ENCODE measurements around the gene FGF18.

Gene FGF18

GRCh38 chr5:171453056-171453725 is 33.7 kb downstream of the FGF18 start:
- H3K4me1 Mint-ChIP-seq: peaks cover 3% of the 10 kb centered on the region
- no peaks in the 10 kb centered on the region for H3K36me3 Mint-ChIP-seq
- no peak overlapping the region for H3K4me3 Mint-ChIP-seq
- H3K27me3 Mint-ChIP-seq: peaks cover 32% of the 10 kb centered on the region
- no peak overlapping the region for H3K27ac Mint-ChIP-seq
- DNase-seq (ENCODE audit: low spot score in 2 of 2) (no peak), ATAC-seq (ENCODE audit: low read depth) (no peak)
- peaks cover 3% of the 10 kb centered on the region for H3K9me3 Mint-ChIP-seq

GRCh38 chr5:171453988-171454387 is 34.5 kb downstream of the FGF18 start:
- ATAC-seq (ENCODE audit: low read depth) (no peak), DNase-seq (ENCODE audit: low spot score in 2 of 2) (no peak)
- no peak overlapping the region for H3K4me3 Mint-ChIP-seq
- peaks cover 3% of the 10 kb centered on the region for H3K4me1 Mint-ChIP-seq
- H3K36me3 Mint-ChIP-seq: no peaks in the 10 kb centered on the region
- H3K9me3 Mint-ChIP-seq: peaks cover 3% of the 10 kb centered on the region
- H3K27me3 Mint-ChIP-seq: peaks cover 27% of the 10 kb centered on the region
- no peak overlapping the region for H3K27ac Mint-ChIP-seq

GRCh38 chr5:171454549-171454948 is 35.1 kb downstream of the FGF18 start:
- H3K27ac Mint-ChIP-seq: no peak overlapping the region
- H3K4me1 Mint-ChIP-seq: peaks cover 3% of the 10 kb centered on the region
- H3K4me3 Mint-ChIP-seq: no peak overlapping the region
- no peak for ATAC-seq (ENCODE audit: low read depth)
- no peaks in the 10 kb centered on the region for H3K36me3 Mint-ChIP-seq
- DNase-seq (ENCODE audit: low spot score in 2 of 2): no peak
- H3K9me3 Mint-ChIP-seq: peaks cover 3% of the 10 kb centered on the region
- peaks cover 28% of the 10 kb centered on the region for H3K27me3 Mint-ChIP-seq

GRCh38 chr5:171455522-171455921 is 36.1 kb downstream of the FGF18 start:
- no peak overlapping the region for H3K4me3 Mint-ChIP-seq
- H3K27me3 Mint-ChIP-seq: peaks cover 26% of the 10 kb centered on the region
- H3K36me3 Mint-ChIP-seq: no peaks in the 10 kb centered on the region
- no peak overlapping the region for H3K27ac Mint-ChIP-seq
- DNase-seq (ENCODE audit: low spot score in 2 of 2): no peak
- H3K9me3 Mint-ChIP-seq: peaks cover 3% of the 10 kb centered on the region
- ATAC-seq (ENCODE audit: low read depth): no peak
- H3K4me1 Mint-ChIP-seq: peaks cover 3% of the 10 kb centered on the region

- Mint-ChIP-seq H3K9me3 (peaks cover 3% of the 10 kb centered on the region), H3K27ac (no peak overlapping the region), H3K27me3 (peaks cover 18% of the 10 kb centered on the region), H3K36me3 (no peaks in the 10 kb centered on the region), H3K4me3 (no peak overlapping the region), H3K4me1 (no peaks in the 10 kb centered on the region)
- no peak for DNase-seq (ENCODE audit: low spot score in 2 of 2)
- no peak for ATAC-seq (ENCODE audit: low read depth)
Observed at GRCh38 chr5:171457208-171457981, 37.9 kb downstream of the FGF18 start.

GRCh38 chr5:171459839-171460238 is 40.4 kb downstream of the FGF18 start:
- DNase-seq (ENCODE audit: low spot score in 2 of 2) (no peak), ATAC-seq (ENCODE audit: low read depth) (no peak)
- Mint-ChIP-seq H3K9me3 (peaks cover 3% of the 10 kb centered on the region), H3K36me3 (no peaks in the 10 kb centered on the region), H3K27me3 (peaks cover 17% of the 10 kb centered on the region), H3K4me3 (no peak overlapping the region), H3K4me1 (no peaks in the 10 kb centered on the region), H3K27ac (no peak overlapping the region)

GRCh38 chr5:171462136-171462927 is 42.9 kb downstream of the FGF18 start:
- Mint-ChIP-seq H3K27me3 (peaks cover 21% of the 10 kb centered on the region), H3K36me3 (no peaks in the 10 kb centered on the region), H3K4me1 (no peaks in the 10 kb centered on the region), H3K4me3 (no peak overlapping the region), H3K9me3 (no peaks in the 10 kb centered on the region), H3K27ac (no peak overlapping the region)
- no peak for ATAC-seq (ENCODE audit: low read depth)
- no peak for DNase-seq (ENCODE audit: low spot score in 2 of 2)

GRCh38 chr5:171462928-171463861 is 43.7 kb downstream of the FGF18 start:
- H3K4me1 Mint-ChIP-seq: no peaks in the 10 kb centered on the region
- H3K4me3 Mint-ChIP-seq: no peak overlapping the region

GRCh38 chr5:171463862-171464229 is 44.4 kb downstream of the FGF18 start:
- Mint-ChIP-seq H3K27me3 (peaks cover 20% of the 10 kb centered on the region), H3K9me3 (no peaks in the 10 kb centered on the region), H3K36me3 (no peaks in the 10 kb centered on the region), H3K27ac (no peak overlapping the region), H3K4me1 (no peaks in the 10 kb centered on the region), H3K4me3 (no peak overlapping the region)
- no peak for ATAC-seq (ENCODE audit: low read depth)
- DNase-seq (ENCODE audit: low spot score in 2 of 2): no peak

More at GRCh38 chr5:171462928-171463861, 43.7 kb downstream of the FGF18 start:
- Mint-ChIP-seq H3K9me3 (no peaks in the 10 kb centered on the region), H3K36me3 (no peaks in the 10 kb centered on the region), H3K27ac (no peak overlapping the region), H3K27me3 (peaks cover 21% of the 10 kb centered on the region)
- ATAC-seq (ENCODE audit: low read depth) (no peak), DNase-seq (ENCODE audit: low spot score in 2 of 2) (no peak)

GRCh38 chr5:171464829-171465228 is 45.4 kb downstream of the FGF18 start:
- H3K9me3 Mint-ChIP-seq: no peaks in the 10 kb centered on the region
- no peak overlapping the region for H3K27ac Mint-ChIP-seq
- ATAC-seq (ENCODE audit: low read depth): no peak

GRCh38 chr5:171467107-171467506 is 47.7 kb downstream of the FGF18 start:
- Mint-ChIP-seq H3K27ac (no peak overlapping the region), H3K4me3 (no peak overlapping the region), H3K27me3 (peaks cover 19% of the 10 kb centered on the region), H3K36me3 (no peaks in the 10 kb centered on the region), H3K4me1 (peaks cover 3% of the 10 kb centered on the region), H3K9me3 (no peaks in the 10 kb centered on the region)
- no peak for ATAC-seq (ENCODE audit: low read depth)
- no peak for DNase-seq (ENCODE audit: low spot score in 2 of 2)

More at GRCh38 chr5:171464829-171465228, 45.4 kb downstream of the FGF18 start:
- H3K4me3 Mint-ChIP-seq: no peak overlapping the region
- H3K4me1 Mint-ChIP-seq: peaks cover 3% of the 10 kb centered on the region
- no peak for DNase-seq (ENCODE audit: low spot score in 2 of 2)
- H3K36me3 Mint-ChIP-seq: no peaks in the 10 kb centered on the region
- peaks cover 19% of the 10 kb centered on the region for H3K27me3 Mint-ChIP-seq

GRCh38 chr5:171469326-171469725 is 49.9 kb downstream of the FGF18 start:
- Mint-ChIP-seq H3K4me3 (no peak overlapping the region), H3K27me3 (peaks cover 12% of the 10 kb centered on the region), H3K36me3 (no peaks in the 10 kb centered on the region)

GRCh38 chr5:171470420-171470819 is 51.0 kb downstream of the FGF18 start:
- H3K27me3 Mint-ChIP-seq: peaks cover 12% of the 10 kb centered on the region
- H3K4me3 Mint-ChIP-seq: no peak overlapping the region
- peaks cover 3% of the 10 kb centered on the region for H3K4me1 Mint-ChIP-seq
- H3K36me3 Mint-ChIP-seq: peaks cover 1% of the 10 kb centered on the region
- no peak for ATAC-seq (ENCODE audit: low read depth)
- no peaks in the 10 kb centered on the region for H3K9me3 Mint-ChIP-seq
- no peak for DNase-seq (ENCODE audit: low spot score in 2 of 2)
- no peak overlapping the region for H3K27ac Mint-ChIP-seq

More at GRCh38 chr5:171469326-171469725, 49.9 kb downstream of the FGF18 start:
- H3K9me3 Mint-ChIP-seq: no peaks in the 10 kb centered on the region
- ATAC-seq (ENCODE audit: low read depth): no peak
- H3K27ac Mint-ChIP-seq: no peak overlapping the region
- H3K4me1 Mint-ChIP-seq: peaks cover 3% of the 10 kb centered on the region
- no peak for DNase-seq (ENCODE audit: low spot score in 2 of 2)

All from memory B cell (primary cell).